ENCODE data around the gene KIAA1614. TPM values are rescaled to one million over a fixed set of nuclear protein-coding genes. Genes with fewer than 3 reads are reported as not detected.

KIAA1614 gene
- polyA plus RNA-seq, 1 of the 3 experiments (the other 2 are of a cell fraction) = 1.1 TPM

- no peaks in the 10 kb centered on the region for H3K36me3 ChIP-seq (replicated peaks in 1 of 2; ENCODE audit: control insufficient read depth in 1 of 2, insufficient read depth in 2 of 2, low read length in 1 of 2)
- no peaks in the 10 kb centered on the region for H3K9me2 ChIP-seq
- ChIA-PET CTCF (interaction anchor here (1.6 kb wide), 1 partner anchor 213 kb away, joined by 4 read pairs; no protein-coding TSS in a partner anchor), POLR2A (no interaction called here)
- H3K27me3 ChIP-seq (ENCODE audit: insufficient read depth) = no peaks in the 10 kb centered on the region
- H3K27ac ChIP-seq (ENCODE audit: low read depth in 2 of 2, low read length in 1 of 2) = no peak overlapping the region
- 87% methylated on average over 4 of the region's 4 CpGs for WGBS (ENCODE audit: low lambda C conversion rate)
- no peaks in the 10 kb centered on the region for H3K9me3 ChIP-seq
- no peak for DNase-seq
- no peak overlapping the region for H3K4me3 ChIP-seq (ENCODE audit: low read depth in 2 of 2, low read length in 1 of 2)
- no peaks in the 10 kb centered on the region for H3K79me2 ChIP-seq (ENCODE audit: insufficient read depth)
- H4K20me1 ChIP-seq (ENCODE audit: insufficient read depth) = no peaks in the 10 kb centered on the region
- peaks cover 0 to 46% of the 10 kb centered on the region in 2 experiments; a peak in 2 of 4 replicates for H3K4me1 ChIP-seq (ENCODE audit: control insufficient read depth in 1 of 2, insufficient read depth in 2 of 2, low read depth in 1 of 2, low read length in 1 of 2)
- H3F3A ChIP-seq (replicated peaks; ENCODE audit: insufficient read depth) = no peaks in the 10 kb centered on the region
- H3K9ac ChIP-seq = no peak overlapping the region
- TF ChIP-seq TCF12 (IDR thresholded peaks at IDR 0.05) (no peak), JUND (IDR thresholded peaks at IDR 0.05) (no peak), GATA2 (CRISPR knock-in tag; IDR thresholded peaks at IDR 0.05) (no peak), FOSL2 (IDR thresholded peaks at IDR 0.05; ENCODE audit: borderline replicate concordance, low read depth) (no peak), NRF1 (IDR thresholded peaks at IDR 0.05; ENCODE audit: low read depth, low read length) (no peak), IRF3 (IDR thresholded peaks at IDR 0.05; ENCODE audit: low read depth, low read length) (no peak), USF2 (IDR thresholded peaks at IDR 0.05; ENCODE audit: borderline replicate concordance, low read depth, low read length) (no peak), ELF1 (IDR thresholded peaks at IDR 0.05) (no peak), USF1 (IDR thresholded peaks at IDR 0.05; ENCODE audit: borderline replicate concordance, low read depth) (no peak), MEF2A (IDR thresholded peaks at IDR 0.05; ENCODE audit: borderline replicate concordance, low read depth) (no peak), EP300 (IDR thresholded peaks at IDR 0.05; ENCODE audit: borderline replicate concordance in 1 of 2, low read depth in 1 of 2, low read length in 1 of 2) (no peak), RAD21 (IDR thresholded peaks at IDR 0.05; ENCODE audit: low read length) (no peak), RCOR1 (IDR thresholded peaks at IDR 0.05; ENCODE audit: low read length) (no peak), NFIC (IDR thresholded peaks at IDR 0.05; ENCODE audit: borderline replicate concordance) (no peak), TEAD4 (IDR thresholded peaks at IDR 0.05; ENCODE audit: borderline replicate concordance, insufficient read depth) (no peak), GABPA (IDR thresholded peaks at IDR 0.05; ENCODE audit: low read depth) (no peak), RFX5 (IDR thresholded peaks at IDR 0.05; ENCODE audit: low read length) (no peak), REST (IDR thresholded peaks at IDR 0.05; ENCODE audit: low read depth, low read length) (no peak), FOXJ3 (CRISPR knock-in tag; IDR thresholded peaks at IDR 0.05) (no peak), TAF1 (IDR thresholded peaks at IDR 0.05; ENCODE audit: borderline replicate concordance, low read depth, low read length) (no peak)
- H2AFZ ChIP-seq (ENCODE audit: low read depth) = no peak overlapping the region
- H3K4me2 ChIP-seq = no peak overlapping the region
Observed at GRCh38 chr1:180932378-180932777, 19.7 kb downstream of the KIAA1614 start.
